ENCODE results near the gene SORCS2. TPM values are rescaled to one million over a fixed set of nuclear protein-coding genes. Genes with fewer than 3 reads are reported as not detected.

SORCS2 gene
- polyA plus RNA-seq, 1 donor from 2014 or later: 1.0 TPM

GRCh38 chr4:7243609-7244330, 51.4 kb downstream of the SORCS2 start:
- Histone ChIP-seq H4K20me1 (ENCODE audit: insufficient read depth) (no peaks in the 10 kb centered on the region), H3K27me3 (ENCODE audit: insufficient read depth, low read depth, low read length) (no peaks in the 10 kb centered on the region), H3K9ac (ENCODE audit: low read length) (no peak overlapping the region), H3F3A (ENCODE audit: insufficient read depth, low read length, poor library complexity, severe bottlenecking) (no peaks in the 10 kb centered on the region), H3K27ac (ENCODE audit: low read length) (no peak overlapping the region), H3K4me2 (ENCODE audit: low read length) (no peak overlapping the region), H3K4me3 (ENCODE audit: low read length) (no peak overlapping the region), H2AFZ (ENCODE audit: low read depth, low read length) (no peak overlapping the region), H3K36me3 (ENCODE audit: insufficient read depth, low read length) (no peaks in the 10 kb centered on the region), H3K9me2 (ENCODE audit: insufficient read depth, low read length) (no peaks in the 10 kb centered on the region), H3K79me2 (replicated peaks; ENCODE audit: insufficient read depth, low read length) (no peaks in the 10 kb centered on the region), H3K9me3 (ENCODE audit: low read length) (no peaks in the 10 kb centered on the region)
- no peak for TF ChIP-seq REST (IDR thresholded peaks at IDR 0.05; ENCODE audit: borderline replicate concordance)
- TF ChIP-seq EZH2 (IDR thresholded peaks at IDR 0.05; ENCODE audit: borderline replicate concordance, insufficient read depth, low read length, poor library complexity, severe bottlenecking): no peak
- no peak for TF ChIP-seq TAF1 (IDR thresholded peaks at IDR 0.05; ENCODE audit: low read depth)
- no peak for TF ChIP-seq SMC3 (conservative IDR thresholded peaks at IDR 0.05; ENCODE audit: poor library complexity)
- no peak for TF ChIP-seq MXI1 (conservative IDR thresholded peaks at IDR 0.05; ENCODE audit: poor library complexity, severe bottlenecking)
- TF ChIP-seq CTCF (IDR thresholded peaks at IDR 0.05; ENCODE audit: poor library complexity, severe bottlenecking): no peak
- no peak for TF ChIP-seq EP300 (conservative IDR thresholded peaks at IDR 0.05; ENCODE audit: poor library complexity, severe bottlenecking)
- TF ChIP-seq POLR2AphosphoS5 (IDR thresholded peaks at IDR 0.05): no peak
- TF ChIP-seq RAD21 (conservative IDR thresholded peaks at IDR 0.05): no peak

DNA sequence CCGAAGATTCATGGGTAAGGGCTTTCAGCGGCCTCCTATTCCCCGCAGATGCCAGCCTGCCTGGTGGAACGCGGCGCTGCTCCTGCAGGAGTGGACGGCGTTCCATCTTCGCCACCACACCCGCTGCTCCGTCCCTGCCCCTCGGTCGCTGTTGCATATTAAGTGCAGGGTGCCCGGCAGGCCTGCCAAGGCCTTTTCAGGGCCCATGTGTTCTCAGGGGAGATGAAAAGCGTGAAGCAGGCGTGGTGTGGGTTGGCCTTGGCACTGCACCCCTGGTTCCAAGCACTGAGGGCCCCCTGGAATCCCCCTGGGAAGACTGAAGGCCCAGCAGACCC, 52.0 kb downstream of the SORCS2 start:
- Histone ChIP-seq H3K79me2 (replicated peaks; ENCODE audit: insufficient read depth, low read length) (no peaks in the 10 kb centered on the region), H3K36me3 (ENCODE audit: insufficient read depth, low read length) (no peaks in the 10 kb centered on the region), H4K20me1 (ENCODE audit: insufficient read depth) (no peaks in the 10 kb centered on the region), H3K4me3 (ENCODE audit: low read length) (no peak overlapping the region), H3K9me3 (ENCODE audit: low read length) (no peaks in the 10 kb centered on the region), H3K4me2 (ENCODE audit: low read length) (no peak overlapping the region), H3K27ac (ENCODE audit: low read length) (no peak overlapping the region), H3F3A (ENCODE audit: insufficient read depth, low read length, poor library complexity, severe bottlenecking) (no peaks in the 10 kb centered on the region), H3K27me3 (ENCODE audit: insufficient read depth, low read depth, low read length) (no peaks in the 10 kb centered on the region), H3K9me2 (ENCODE audit: insufficient read depth, low read length) (no peaks in the 10 kb centered on the region), H2AFZ (ENCODE audit: low read depth, low read length) (no peak overlapping the region), H3K9ac (ENCODE audit: low read length) (no peak overlapping the region)
- TF ChIP-seq EZH2 (IDR thresholded peaks at IDR 0.05; ENCODE audit: borderline replicate concordance, insufficient read depth, low read length, poor library complexity, severe bottlenecking) (no peak), RAD21 (conservative IDR thresholded peaks at IDR 0.05) (no peak), TAF1 (IDR thresholded peaks at IDR 0.05; ENCODE audit: low read depth) (no peak), CTCF (IDR thresholded peaks at IDR 0.05; ENCODE audit: poor library complexity, severe bottlenecking) (no peak), SMC3 (conservative IDR thresholded peaks at IDR 0.05; ENCODE audit: poor library complexity) (no peak)

Data from neural cell (in vitro differentiated cells).